Measurements from ENCODE around the gene ERGIC1.

GRCh38 chr5:172802112-172802511 is 31.9 kb upstream of the ERGIC1 start:
- TF ChIP-seq CTCF (conservative IDR thresholded peaks at IDR 0.05; ENCODE audit: low read depth in 2 of 2) (no peak), REST (IDR thresholded peaks at IDR 0.05; ENCODE audit: unreplicated experiment) (no peak), CREB1 (CRISPR knock-in tag; IDR thresholded peaks at IDR 0.05; ENCODE audit: low read depth) (no peak), EZH2 (IDR thresholded peaks at IDR 0.05; ENCODE audit: low read depth, unreplicated experiment) (no peak), EZH2phosphoT487 (IDR thresholded peaks at IDR 0.05; ENCODE audit: unreplicated experiment) (no peak), POLR2AphosphoS5 (IDR thresholded peaks at IDR 0.05; ENCODE audit: low read depth) (no peak)
